H9 (cell line): Measurements from ENCODE around the gene MCF2L. TPM values are rescaled to one million over a fixed set of nuclear protein-coding genes. Genes with fewer than 3 reads are reported as not detected.

Experiments
- DNase-seq: peaks from one replicate; pipeline ENCODE4 v3.0.0-alpha.2; 2017
- H2AFZ ChIP-seq: one replicate; pipeline ENCODE4 v1.6.1; 2013; ENCODE audit warnings: mild to moderate bottlenecking, low read length, control low read depth, moderate library complexity
- H2AK5ac ChIP-seq: 2 replicates; pipeline ENCODE4 v1.6.1; 2013; ENCODE audit warnings: low read length, control low read depth, mixed read lengths; ENCODE audit not compliant: insufficient read length
- H2BK120ac ChIP-seq: one replicate; pipeline ENCODE4 v1.6.1; 2013; ENCODE audit warnings: low read depth, mild to moderate bottlenecking, low read length, control low read depth, inconsistent platforms; ENCODE audit not compliant: poor library complexity, severe bottlenecking
- H2BK12ac ChIP-seq: 2 replicates; pipeline ENCODE4 v1.6.1; 2013; ENCODE audit warnings: low read length, control low read depth, mixed read lengths, low read depth; ENCODE audit not compliant: insufficient read length
- H2BK15ac ChIP-seq: 2 replicates; pipeline ENCODE4 v1.6.1; 2013; ENCODE audit warnings: low read depth, low read length, control low read depth
- H2BK20ac ChIP-seq: one replicate; pipeline ENCODE4 v1.6.1; 2013; ENCODE audit warnings: low read depth, mild to moderate bottlenecking, low read length, control low read depth, inconsistent platforms; ENCODE audit not compliant: poor library complexity, severe bottlenecking
- H2BK5ac ChIP-seq: 2 replicates; pipeline ENCODE4 v1.6.1; 2013; ENCODE audit warnings: low read length, control low read depth, mixed read lengths; ENCODE audit not compliant: insufficient read length
- H3K14ac ChIP-seq: 2 replicates; pipeline ENCODE4 v1.6.1; 2013; ENCODE audit warnings: low read length, control low read depth; ENCODE audit not compliant: insufficient read depth
- H3K18ac ChIP-seq: 2 replicates; pipeline ENCODE4 v1.6.1; 2013; ENCODE audit warnings: low read depth, mild to moderate bottlenecking, mixed read lengths, low read length, control low read depth; ENCODE audit not compliant: insufficient read length
- H3K23ac ChIP-seq: 2 replicates; pipeline ENCODE4 v1.6.1; 2013; ENCODE audit warnings: low read length, control low read depth, mixed read lengths, low read depth; ENCODE audit not compliant: insufficient read length
- H3K23me2 ChIP-seq: 2 replicates; pipeline ENCODE4 v1.6.1; 2013; ENCODE audit warnings: low read depth, mild to moderate bottlenecking, mixed read lengths, low read length, control low read depth; ENCODE audit not compliant: insufficient read length, poor library complexity, severe bottlenecking
- H3K27ac ChIP-seq: 2 replicates; pipeline ENCODE4 v1.5.1; 2013; ENCODE audit warnings: low read length, control low read depth, mixed read lengths, low read depth; ENCODE audit not compliant: insufficient read length
- H3K27me3 ChIP-seq: 2 replicates; pipeline ENCODE4 v1.6.1; 2013; ENCODE audit warnings: low read length, control low read depth, inconsistent platforms; ENCODE audit not compliant: insufficient read depth
- H3K4ac ChIP-seq: 2 replicates; pipeline ENCODE4 v1.6.1; 2013; ENCODE audit warnings: low read depth, mild to moderate bottlenecking, control low read depth, inconsistent platforms, low read length, moderate library complexity
- H3K4me1 ChIP-seq: 2 replicates; pipeline ENCODE4 v1.6.1; 2013; ENCODE audit warnings: low read length, control low read depth, inconsistent platforms; ENCODE audit not compliant: insufficient read depth
- H3K4me2 ChIP-seq: 2 replicates; pipeline ENCODE4 v1.6.1; 2013; ENCODE audit warnings: low read length, control low read depth, mixed read lengths; ENCODE audit not compliant: insufficient read length, insufficient read depth
- H3K56ac ChIP-seq: 2 replicates; pipeline ENCODE4 v1.6.1; 2013; ENCODE audit warnings: low read depth, mild to moderate bottlenecking, mixed read lengths, low read length, control low read depth; ENCODE audit not compliant: insufficient read length
- H3K79me1 ChIP-seq: 2 replicates; pipeline ENCODE4 v1.6.1; 2013; ENCODE audit warnings: low read depth, mild to moderate bottlenecking, moderate library complexity, low read length, control low read depth, inconsistent platforms; ENCODE audit not compliant: insufficient read depth, poor library complexity, severe bottlenecking
- H3K79me2 ChIP-seq: 2 replicates; pipeline ENCODE4 v1.6.1; 2013; ENCODE audit warnings: low read length, control low read depth, inconsistent platforms; ENCODE audit not compliant: insufficient read depth
- H3K9ac ChIP-seq: 2 replicates; pipeline ENCODE4 v1.6.1; 2013; ENCODE audit warnings: low read length, control low read depth, mixed read lengths; ENCODE audit not compliant: insufficient read length; ENCODE audit errors: extremely low read depth
- H3K9me3 ChIP-seq: one replicate; pipeline ENCODE4 v1.6.1; 2013; ENCODE audit warnings: low read depth, low read length, inconsistent platforms; ENCODE audit not compliant: control insufficient read depth
- H3T11ph ChIP-seq: one replicate; pipeline ENCODE4 v1.6.1; 2013; ENCODE audit warnings: mild to moderate bottlenecking, low read length, control low read depth, inconsistent platforms
- H4K20me1 ChIP-seq: one replicate; pipeline ENCODE4 v1.6.1; 2013; ENCODE audit not compliant: control insufficient read depth, insufficient read length, insufficient read depth
- H4K5ac ChIP-seq: 2 replicates; pipeline ENCODE4 v1.6.1; 2013; ENCODE audit warnings: low read depth, mild to moderate bottlenecking, mixed read lengths, low read length, control low read depth; ENCODE audit not compliant: insufficient read length
- H4K8ac ChIP-seq: replicated peaks from 2 replicates; pipeline ENCODE4 v1.6.1; 2013; ENCODE audit warnings: low read length, control low read depth, mixed read lengths, low read depth; ENCODE audit not compliant: insufficient read length
- H4K91ac ChIP-seq: 2 replicates; pipeline ENCODE4 v1.6.1; 2013; ENCODE audit warnings: low read depth, mild to moderate bottlenecking, moderate library complexity, mixed read lengths, low read length, control low read depth; ENCODE audit not compliant: insufficient read length
- H3K27ac Mint-ChIP-seq, 3 experiments: 2 replicates in 2 of 3; 3 replicates in 1 of 3; pipeline ENCODE4 v1.8.0; 2020 to 2021; ENCODE audit warnings: mixed read lengths in 3 of 3, mild to moderate bottlenecking in 1 of 3, moderate library complexity in 1 of 3
- H3K27me3 Mint-ChIP-seq: 2 replicates; pipeline ENCODE4 v1.8.0; 2021; ENCODE audit warnings: low read depth, mild to moderate bottlenecking, moderate library complexity, mixed read lengths
- H3K36me3 Mint-ChIP-seq, 3 experiments: 2 replicates in 2 of 3; 3 replicates in 1 of 3; pipeline ENCODE4 v1.8.0; 2020 to 2021; ENCODE audit warnings: low read depth in 3 of 3, mixed read lengths in 3 of 3; ENCODE audit not compliant: insufficient read depth in 1 of 3
- H3K4me1 Mint-ChIP-seq, 2 experiments: 2 replicates each; pipeline ENCODE4 v1.8.0; 2020; ENCODE audit warnings: mixed read lengths in 2 of 2
- H3K4me3 Mint-ChIP-seq, 2 experiments: 2 replicates in 1 of 2; 3 replicates in 1 of 2; pipeline ENCODE4 v1.8.0; 2020 to 2021; ENCODE audit warnings: mild to moderate bottlenecking in 2 of 2, mixed read lengths in 2 of 2, moderate library complexity in 1 of 2
- H3K9me3 Mint-ChIP-seq, 2 experiments: 2 replicates in 1 of 2; 3 replicates in 1 of 2; pipeline ENCODE4 v1.8.0; 2020; ENCODE audit warnings: mild to moderate bottlenecking in 2 of 2, mixed read lengths in 2 of 2, moderate library complexity in 1 of 2
- WGBS: extraction: QIAGEN DNeasy Blood & Tissue Kit; methylation state at CpG from one replicate; pipeline ENCODE4 v1.1.7; 2013; ENCODE audit warnings: missing lambda C conversion rate, low lambda C conversion rate, mixed read lengths; ENCODE audit not compliant: insufficient read length; ENCODE audit errors: extremely low coverage; 5-methylcytosine and 5-hydroxymethylcytosine counted together
- total RNA-seq: library from RNA; stranded (reverse); gene quantifications from 2 replicates; pipeline ENCODE4 v1.2.1, GENCODE V29; 2021
- TF ChIP-seq, protein P1 (sequence below): fragments of 200-600 bp; sonication (generic); conservative IDR thresholded peaks from 3 replicates; pipeline ENCODE4 v1.8.0; 2021; ENCODE audit warnings: antibody characterized with exemption, mild to moderate bottlenecking

Gene MCF2L
- total RNA-seq, 1 experiment from 2014 or later: 18.5 TPM

GRCh38 chr13:113148407-113148806, 179.4 kb downstream of the MCF2L start:
- TF ChIP-seq, protein P1, sequence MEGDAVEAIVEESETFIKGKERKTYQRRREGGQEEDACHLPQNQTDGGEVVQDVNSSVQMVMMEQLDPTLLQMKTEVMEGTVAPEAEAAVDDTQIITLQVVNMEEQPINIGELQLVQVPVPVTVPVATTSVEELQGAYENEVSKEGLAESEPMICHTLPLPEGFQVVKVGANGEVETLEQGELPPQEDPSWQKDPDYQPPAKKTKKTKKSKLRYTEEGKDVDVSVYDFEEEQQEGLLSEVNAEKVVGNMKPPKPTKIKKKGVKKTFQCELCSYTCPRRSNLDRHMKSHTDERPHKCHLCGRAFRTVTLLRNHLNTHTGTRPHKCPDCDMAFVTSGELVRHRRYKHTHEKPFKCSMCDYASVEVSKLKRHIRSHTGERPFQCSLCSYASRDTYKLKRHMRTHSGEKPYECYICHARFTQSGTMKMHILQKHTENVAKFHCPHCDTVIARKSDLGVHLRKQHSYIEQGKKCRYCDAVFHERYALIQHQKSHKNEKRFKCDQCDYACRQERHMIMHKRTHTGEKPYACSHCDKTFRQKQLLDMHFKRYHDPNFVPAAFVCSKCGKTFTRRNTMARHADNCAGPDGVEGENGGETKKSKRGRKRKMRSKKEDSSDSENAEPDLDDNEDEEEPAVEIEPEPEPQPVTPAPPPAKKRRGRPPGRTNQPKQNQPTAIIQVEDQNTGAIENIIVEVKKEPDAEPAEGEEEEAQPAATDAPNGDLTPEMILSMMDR: no peak
- Histone ChIP-seq H4K91ac (no peak overlapping the region), H3K23me2 (peaks cover 7% of the 10 kb centered on the region), H2AK5ac (no peak overlapping the region), H4K20me1 (no peaks in the 10 kb centered on the region), H2AFZ (no peak overlapping the region), H3K9me3 (no peaks in the 10 kb centered on the region), H3K79me1 (no peaks in the 10 kb centered on the region), H3K9ac (no peak overlapping the region), H3K14ac (no peak overlapping the region; the same call in 1 of the 2 replicates), H3K18ac (no peak overlapping the region), H4K5ac (no peak overlapping the region), H2BK12ac (no peak overlapping the region), H2BK20ac (no peak overlapping the region), H3K4me1 (no peaks in the 10 kb centered on the region), H3K4ac (no peak overlapping the region), H3K56ac (no peak overlapping the region), H2BK15ac (no peak overlapping the region), H2BK5ac (no peak overlapping the region), H3K79me2 (no peaks in the 10 kb centered on the region), H3K4me2 (no peak overlapping the region), H4K8ac (no peak overlapping the region), H3K27me3 (no peaks in the 10 kb centered on the region; the same call in 1 of the 2 replicates), H2BK120ac (no peak overlapping the region), H3K23ac (no peak overlapping the region), H3K27ac (no peak overlapping the region), H3T11ph (no peak overlapping the region)
- Mint-ChIP-seq H3K36me3 (no peaks in the 10 kb centered on the region; a peak in 2 of 7 replicates), H3K4me1 (peaks cover 11 to 22% of the 10 kb centered on the region in 2 experiments), H3K27me3 (peaks cover 28% of the 10 kb centered on the region), H3K27ac (no peak overlapping the region), H3K4me3 (no peak overlapping the region), H3K9me3 (no peaks in the 10 kb centered on the region; a peak in 1 of 5 replicates)
- no CpG with 5 or more reads among the region's 13 CpGs for WGBS
- DNase-seq: peak; percentile 13
